ENCODE results near the gene OPRL1. TPM values are rescaled to one million over a fixed set of nuclear protein-coding genes. Genes with fewer than 3 reads are reported as not detected.

Gene OPRL1
- total RNA-seq, 1 experiment from 2014 or later: 0.33 TPM

GRCh38 chr20:64106435-64106961, 26.6 kb downstream of the OPRL1 start:
- Mint-ChIP-seq H3K27ac (ENCODE audit: unreplicated experiment) (no peak overlapping the region), H3K9me3 (ENCODE audit: low read depth, unreplicated experiment) (no peaks in the 10 kb centered on the region), H3K4me1 (ENCODE audit: low read depth, unreplicated experiment) (no peaks in the 10 kb centered on the region), H3K36me3 (ENCODE audit: insufficient read depth, unreplicated experiment) (peaks cover 5% of the 10 kb centered on the region), H3K4me3 (ENCODE audit: low read depth, unreplicated experiment) (no peak overlapping the region), H3K27me3 (ENCODE audit: unreplicated experiment) (peaks cover 94% of the 10 kb centered on the region)
- no TSS peak for BruUV-seq (replicated peaks)
- CTCF ChIA-PET: interaction anchor here (0.6 kb wide), 1 partner anchor 1567 kb away, joined by 11 read pairs; no protein-coding TSS in a partner anchor
- intact Hi-C loops (cut with micrococcal nuclease; ENCODE audit: unreplicated experiment): no loop called here
- DNase-seq: no peak
- no peak for TF ChIP-seq CTCF (IDR thresholded peaks at IDR 0.05; ENCODE audit: unreplicated experiment)

- no TSS peak for BruUV-seq (replicated peaks)
- H3K4me1 Mint-ChIP-seq (ENCODE audit: low read depth, unreplicated experiment): no peaks in the 10 kb centered on the region
- peaks cover 5% of the 10 kb centered on the region for H3K36me3 Mint-ChIP-seq (ENCODE audit: insufficient read depth, unreplicated experiment)
- no peak for TF ChIP-seq CTCF (IDR thresholded peaks at IDR 0.05; ENCODE audit: unreplicated experiment)
- H3K27ac Mint-ChIP-seq (ENCODE audit: unreplicated experiment): no peak within 1 kb of the TSS
- CTCF ChIA-PET: interaction anchor here (0.6 kb wide), 1 partner anchor 1568 kb away, joined by 11 read pairs; no protein-coding TSS in a partner anchor
- H3K9me3 Mint-ChIP-seq (ENCODE audit: low read depth, unreplicated experiment): no peaks in the 10 kb centered on the region
- no peak for DNase-seq
- H3K4me3 Mint-ChIP-seq (ENCODE audit: low read depth, unreplicated experiment): no peak within 1 kb of the TSS
- intact Hi-C loops (cut with micrococcal nuclease; ENCODE audit: unreplicated experiment): no loop called here
- peaks cover 94% of the 10 kb centered on the region for H3K27me3 Mint-ChIP-seq (ENCODE audit: unreplicated experiment)
Observed at GRCh38 chr20:64106981-64107735, 27.3 kb downstream of the OPRL1 start, which contains the start of gene NPBWR2. Gene NPBWR2, minus strand, starts transcription at chr20:64107565. Its CDS starts 734 bp downstream, at chr20:64106831.

GRCh38 chr20:64107736-64108457, 28.0 kb downstream of the OPRL1 start:
- H3K36me3 Mint-ChIP-seq (ENCODE audit: insufficient read depth, unreplicated experiment): peaks cover 5% of the 10 kb centered on the region
- no peaks in the 10 kb centered on the region for H3K4me1 Mint-ChIP-seq (ENCODE audit: low read depth, unreplicated experiment)
- intact Hi-C loops (cut with micrococcal nuclease; ENCODE audit: unreplicated experiment): no loop called here
- H3K27ac Mint-ChIP-seq (ENCODE audit: unreplicated experiment): no peak overlapping the region
- no peak overlapping the region for H3K4me3 Mint-ChIP-seq (ENCODE audit: low read depth, unreplicated experiment)
- H3K27me3 Mint-ChIP-seq (ENCODE audit: unreplicated experiment): peaks cover 94% of the 10 kb centered on the region
- CTCF ChIA-PET: interaction anchor here (0.6 kb wide), 1 partner anchor 476 kb away, joined by 4 read pairs; no protein-coding TSS in a partner anchor
- TF ChIP-seq CTCF (IDR thresholded peaks at IDR 0.05; ENCODE audit: unreplicated experiment): no peak
- DNase-seq: no peak
- H3K9me3 Mint-ChIP-seq (ENCODE audit: low read depth, unreplicated experiment): no peaks in the 10 kb centered on the region
- BruUV-seq (replicated peaks): no TSS peak

- H3K4me1 Mint-ChIP-seq (ENCODE audit: low read depth, unreplicated experiment): no peaks in the 10 kb centered on the region
- peaks cover 5% of the 10 kb centered on the region for H3K36me3 Mint-ChIP-seq (ENCODE audit: insufficient read depth, unreplicated experiment)
- H3K27me3 Mint-ChIP-seq (ENCODE audit: unreplicated experiment): peaks cover 94% of the 10 kb centered on the region
- CTCF ChIA-PET: no interaction called here
- BruUV-seq (replicated peaks): no TSS peak
- no peak for DNase-seq
- intact Hi-C loops (cut with micrococcal nuclease; ENCODE audit: unreplicated experiment): no loop called here
- H3K27ac Mint-ChIP-seq (ENCODE audit: unreplicated experiment): no peak overlapping the region
- no peak for TF ChIP-seq CTCF (IDR thresholded peaks at IDR 0.05; ENCODE audit: unreplicated experiment)
- H3K9me3 Mint-ChIP-seq (ENCODE audit: low read depth, unreplicated experiment): no peaks in the 10 kb centered on the region
- H3K4me3 Mint-ChIP-seq (ENCODE audit: low read depth, unreplicated experiment): no peak overlapping the region
Observed at GRCh38 chr20:64108731-64109681, 29.1 kb downstream of the OPRL1 start.
